ENCODE measurements around the gene NR6A1. TPM values are rescaled to one million over a fixed set of nuclear protein-coding genes. Genes with fewer than 3 reads are reported as not detected.

NR6A1 gene
- total and polyA plus RNA-seq, 2 of the 8 experiments (the other 6 are each of a cell fraction or from before 2014, with no cell fraction given) = 93.2 to 237 TPM

DNA sequence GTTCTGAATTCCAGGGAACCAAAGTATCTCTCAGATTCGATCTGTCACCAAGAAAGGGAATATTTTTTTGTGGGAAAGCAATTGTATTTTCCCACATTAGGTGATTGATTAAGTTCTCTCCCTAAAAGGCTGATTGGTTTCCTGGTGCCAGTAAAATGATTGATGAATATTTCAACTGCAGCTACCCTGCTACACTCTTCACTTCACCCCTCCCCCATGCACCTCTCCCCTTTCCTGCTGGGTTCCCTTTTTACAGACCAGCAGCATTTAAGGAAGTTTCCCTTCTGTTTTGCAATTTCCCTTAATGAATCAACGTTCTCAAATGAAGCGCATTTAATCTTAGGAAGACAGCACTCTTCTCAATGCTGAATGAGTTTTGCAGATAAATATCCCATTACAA, 13.1 kb downstream of the NR6A1 start (continued):
- TF ChIP-seq, protein P1, sequence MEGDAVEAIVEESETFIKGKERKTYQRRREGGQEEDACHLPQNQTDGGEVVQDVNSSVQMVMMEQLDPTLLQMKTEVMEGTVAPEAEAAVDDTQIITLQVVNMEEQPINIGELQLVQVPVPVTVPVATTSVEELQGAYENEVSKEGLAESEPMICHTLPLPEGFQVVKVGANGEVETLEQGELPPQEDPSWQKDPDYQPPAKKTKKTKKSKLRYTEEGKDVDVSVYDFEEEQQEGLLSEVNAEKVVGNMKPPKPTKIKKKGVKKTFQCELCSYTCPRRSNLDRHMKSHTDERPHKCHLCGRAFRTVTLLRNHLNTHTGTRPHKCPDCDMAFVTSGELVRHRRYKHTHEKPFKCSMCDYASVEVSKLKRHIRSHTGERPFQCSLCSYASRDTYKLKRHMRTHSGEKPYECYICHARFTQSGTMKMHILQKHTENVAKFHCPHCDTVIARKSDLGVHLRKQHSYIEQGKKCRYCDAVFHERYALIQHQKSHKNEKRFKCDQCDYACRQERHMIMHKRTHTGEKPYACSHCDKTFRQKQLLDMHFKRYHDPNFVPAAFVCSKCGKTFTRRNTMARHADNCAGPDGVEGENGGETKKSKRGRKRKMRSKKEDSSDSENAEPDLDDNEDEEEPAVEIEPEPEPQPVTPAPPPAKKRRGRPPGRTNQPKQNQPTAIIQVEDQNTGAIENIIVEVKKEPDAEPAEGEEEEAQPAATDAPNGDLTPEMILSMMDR (IDR thresholded peaks at IDR 0.05; ENCODE audit: control extremely low read depth in 1 of 3, insufficient read depth in 1 of 3, low read depth in 1 of 3, low read length in 3 of 3) = no peak
- no peak; the same call in 1 of the 2 replicates for TF ChIP-seq CHD2 (IDR thresholded peaks at IDR 0.05; ENCODE audit: low read length)

Measured in H1 (cell line).